Measurements from ENCODE around the gene DPP10.

DNA sequence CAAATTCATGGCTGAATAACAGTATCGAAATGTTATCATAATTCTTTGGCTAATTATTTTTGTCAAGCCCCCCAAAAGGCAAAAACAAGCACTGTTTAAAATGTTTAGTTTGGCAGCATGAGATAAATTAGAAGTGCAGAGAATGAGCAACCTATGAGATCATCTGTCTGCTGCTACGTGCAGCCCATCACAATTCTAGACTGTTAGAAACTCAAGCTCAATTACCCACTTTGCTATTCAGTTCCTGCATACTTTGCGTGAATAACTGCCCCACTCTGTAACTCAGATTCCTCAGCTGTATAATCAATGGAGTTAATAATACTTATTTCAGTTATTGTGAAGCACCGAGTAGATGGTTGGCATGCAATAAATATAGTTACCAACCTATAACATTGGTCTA lies 1181.9 kb downstream of the DPP10 start:
- TF ChIP-seq RAD21 (IDR thresholded peaks at IDR 0.05; ENCODE audit: low read depth), result no peak
- TF ChIP-seq FOXM1 (IDR thresholded peaks at IDR 0.05; ENCODE audit: borderline replicate concordance, low read depth), result no peak
- no peak for TF ChIP-seq EP300 (IDR thresholded peaks at IDR 0.05; ENCODE audit: borderline replicate concordance)
- TF ChIP-seq CEBPB (IDR thresholded peaks at IDR 0.05), result no peak

Data from Ishikawa (cell line).